K562 (cell line): ENCODE results near the gene PTGIS.

Source experiments
- SIX5 ChIP-seq, 2 experiments: IDR thresholded peaks; 2 replicates each; pipeline ENCODE4 v1.6.1; 2011; ENCODE audit warnings: low read length in 2 of 2, borderline replicate concordance in 1 of 2, low read depth in 1 of 2, mild to moderate bottlenecking in 1 of 2, moderate library complexity in 1 of 2; ENCODE audit not compliant: insufficient read depth in 1 of 2
- ZKSCAN1 ChIP-seq: fragments of 150-350 bp; IDR thresholded peaks from 2 replicates; pipeline ENCODE4 v1.6.1; 2016; ENCODE audit warnings: low read depth, low read length

DNA sequence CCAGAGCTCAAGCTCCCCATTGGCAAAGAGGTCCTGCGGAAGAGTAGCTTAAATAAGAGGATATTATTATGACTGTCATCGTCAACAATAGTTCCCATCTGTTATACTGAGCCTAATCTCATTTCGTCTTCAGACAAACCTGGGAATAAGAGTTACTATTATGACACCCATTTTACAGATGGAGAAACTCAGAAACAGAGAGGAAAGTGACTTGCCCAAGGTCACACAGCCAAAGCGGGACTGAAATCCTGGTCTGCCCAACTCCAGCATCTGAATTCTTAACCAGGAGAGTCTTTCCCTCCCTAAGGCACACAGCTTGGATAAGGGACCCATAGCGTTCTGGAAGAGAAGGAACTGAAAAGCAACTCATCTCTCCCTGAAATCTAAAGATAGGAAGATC lies 23.4 kb downstream of the PTGIS start:
- TF ChIP-seq ZKSCAN1: no peak
- TF ChIP-seq SIX5 (IDR thresholded peaks at IDR 0.05; ENCODE audit: borderline replicate concordance in 1 of 2, insufficient read depth in 1 of 2, low read depth in 1 of 2, low read length in 2 of 2): no peak
